Fibroblast of lung (primary cell): Measurements from ENCODE around the gene DIS3L2. TPM values are rescaled to one million over a fixed set of nuclear protein-coding genes. Genes with fewer than 3 reads are reported as not detected.
A peak's percentile ranks its signal among the peaks of the same experiment; 100 is the strongest.
"Not testable (repeated sequence)": the region's sequence is repeated elsewhere in the genome, so short reads cannot be mapped to it uniquely, and the experiment has no call there.

Experiments used
- DNase-seq, 2 donors: peaks; one replicate each; pipeline versions ENCODE4 v3.0.0 to v3.0.0-alpha.2; 2010; ENCODE audit warnings: low read depth in 2 of 2
- H2AFZ ChIP-seq: 2 replicates; pipeline ENCODE4 v1.5.1; 2012; ENCODE audit warnings: low read length, control low read depth, inconsistent platforms
- H3K27ac ChIP-seq: 2 replicates; pipeline ENCODE4 v1.5.1; 2011; ENCODE audit warnings: low read length, control low read depth; ENCODE audit not compliant: insufficient read depth
- H3K27me3 ChIP-seq: 2 replicates; pipeline ENCODE4 v1.5.1; 2011; ENCODE audit warnings: mild to moderate bottlenecking, low read length; ENCODE audit not compliant: control insufficient read depth, insufficient read depth
- H3K36me3 ChIP-seq: 2 replicates; pipeline ENCODE4 v1.5.1; 2011; ENCODE audit warnings: low read length; ENCODE audit not compliant: control insufficient read depth, insufficient read depth
- H3K4me1 ChIP-seq: 2 replicates; pipeline ENCODE4 v1.5.1; 2011; ENCODE audit warnings: low read length; ENCODE audit not compliant: control insufficient read depth, insufficient read depth; ENCODE audit errors: extremely low read depth
- H3K4me2 ChIP-seq: 2 replicates; pipeline ENCODE4 v1.5.1; 2011; ENCODE audit warnings: low read length, control low read depth; ENCODE audit not compliant: insufficient read depth; ENCODE audit errors: extremely low read depth
- H3K4me3 ChIP-seq, 4 experiments: fragments of 200-600 bp in 1 of 4; sonication (generic) in 1 of 4; replicated peaks in 1 of 4; 2 replicates each; pipeline ENCODE4 v1.5.1; 2011 to 2016; ENCODE audit warnings: low read length in 4 of 4, low read depth in 3 of 4, mild to moderate bottlenecking in 3 of 4, control low read depth in 2 of 4, inconsistent platforms in 1 of 4, mixed read lengths in 1 of 4; ENCODE audit not compliant: insufficient read depth in 1 of 4; ENCODE audit errors: control extremely low read depth in 1 of 4
- H3K79me2 ChIP-seq: 2 replicates; pipeline ENCODE4 v1.5.1; 2012; ENCODE audit warnings: mild to moderate bottlenecking, low read length, inconsistent platforms; ENCODE audit not compliant: control insufficient read depth, insufficient read depth
- H3K9ac ChIP-seq: 2 replicates; pipeline ENCODE4 v1.5.1; 2011; ENCODE audit warnings: mild to moderate bottlenecking, low read length, control low read depth; ENCODE audit not compliant: insufficient read depth
- H3K9me3 ChIP-seq: 2 replicates; pipeline ENCODE4 v1.5.1; 2012; ENCODE audit warnings: low read depth, low read length; ENCODE audit not compliant: control insufficient read depth, insufficient read depth
- H4K20me1 ChIP-seq: 2 replicates; pipeline ENCODE4 v1.5.1; 2011; ENCODE audit warnings: low read length; ENCODE audit not compliant: control insufficient read depth, insufficient read depth; ENCODE audit errors: extremely low read depth
- EZH2 ChIP-seq: IDR thresholded peaks from 2 replicates; pipeline ENCODE4 v1.5.1; 2012; ENCODE audit warnings: low read length, control low read depth, mild to moderate bottlenecking; ENCODE audit errors: missing control alignments
- polyA plus RNA-seq, 2 donors: library from polyadenylated mRNA; depleted of rRNA in 1 of 2; stranded (reverse) in 1 of 2; unstranded in 1 of 2; fragments of >200 nt; gene quantifications; 2 replicates each; pipeline ENCODE4 v1.2.1, GENCODE V29; 2011 to 2012; ENCODE audit warnings: missing spikeins in 1 of 2
- total RNA-seq: library from RNA; depleted of rRNA; stranded (reverse); fragments of >200 nt; gene quantifications from 2 replicates; pipeline ENCODE4 v1.2.1, GENCODE V29; 2014
- TF ChIP-seq, protein P1 (sequence below), 2 donors: IDR thresholded peaks in 1 of 2; conservative IDR thresholded peaks in 1 of 2; 1 replicate in 1 of 2; 2 replicates in 1 of 2; pipeline ENCODE4 v1.5.1; 2011 to 2012; ENCODE audit warnings: low read length in 2 of 2, control low read depth in 1 of 2, inconsistent platforms in 1 of 2, low read depth in 1 of 2, mild to moderate bottlenecking in 1 of 2

The DIS3L2 gene
- total and polyA plus RNA-seq, 2 donors (not counting 1 experiment from before 2014, with no cell fraction given), result 5.2 to 15.2 TPM

GRCh38 chr2:232028631-232029030, 67.1 kb downstream of the DIS3L2 start:
- DNase-seq, result peak; percentile 42 to 91
- H3K4me3 ChIP-seq, result no peak overlapping the region
- H2AFZ ChIP-seq, result no peak overlapping the region
- H3K27ac ChIP-seq, result no peak overlapping the region
- H3K9ac ChIP-seq, result no peak overlapping the region
- H3K27me3 ChIP-seq, result no peaks in the 10 kb centered on the region
- H3K4me1 ChIP-seq, result peaks cover 4% of the 10 kb centered on the region
- no peaks in the 10 kb centered on the region for H4K20me1 ChIP-seq
- TF ChIP-seq, protein P1, sequence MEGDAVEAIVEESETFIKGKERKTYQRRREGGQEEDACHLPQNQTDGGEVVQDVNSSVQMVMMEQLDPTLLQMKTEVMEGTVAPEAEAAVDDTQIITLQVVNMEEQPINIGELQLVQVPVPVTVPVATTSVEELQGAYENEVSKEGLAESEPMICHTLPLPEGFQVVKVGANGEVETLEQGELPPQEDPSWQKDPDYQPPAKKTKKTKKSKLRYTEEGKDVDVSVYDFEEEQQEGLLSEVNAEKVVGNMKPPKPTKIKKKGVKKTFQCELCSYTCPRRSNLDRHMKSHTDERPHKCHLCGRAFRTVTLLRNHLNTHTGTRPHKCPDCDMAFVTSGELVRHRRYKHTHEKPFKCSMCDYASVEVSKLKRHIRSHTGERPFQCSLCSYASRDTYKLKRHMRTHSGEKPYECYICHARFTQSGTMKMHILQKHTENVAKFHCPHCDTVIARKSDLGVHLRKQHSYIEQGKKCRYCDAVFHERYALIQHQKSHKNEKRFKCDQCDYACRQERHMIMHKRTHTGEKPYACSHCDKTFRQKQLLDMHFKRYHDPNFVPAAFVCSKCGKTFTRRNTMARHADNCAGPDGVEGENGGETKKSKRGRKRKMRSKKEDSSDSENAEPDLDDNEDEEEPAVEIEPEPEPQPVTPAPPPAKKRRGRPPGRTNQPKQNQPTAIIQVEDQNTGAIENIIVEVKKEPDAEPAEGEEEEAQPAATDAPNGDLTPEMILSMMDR (conservative IDR thresholded peaks at IDR 0.05 in 1 of 2, IDR thresholded peaks at IDR 0.05 in 1 of 2; ENCODE audit: low read depth in 1 of 2, low read length in 2 of 2), result no peak
- H3K36me3 ChIP-seq, result peaks cover 2% of the 10 kb centered on the region
- H3K9me3 ChIP-seq, result no peaks in the 10 kb centered on the region
- H3K4me2 ChIP-seq, result no peak overlapping the region
- no peaks in the 10 kb centered on the region for H3K79me2 ChIP-seq

DNA sequence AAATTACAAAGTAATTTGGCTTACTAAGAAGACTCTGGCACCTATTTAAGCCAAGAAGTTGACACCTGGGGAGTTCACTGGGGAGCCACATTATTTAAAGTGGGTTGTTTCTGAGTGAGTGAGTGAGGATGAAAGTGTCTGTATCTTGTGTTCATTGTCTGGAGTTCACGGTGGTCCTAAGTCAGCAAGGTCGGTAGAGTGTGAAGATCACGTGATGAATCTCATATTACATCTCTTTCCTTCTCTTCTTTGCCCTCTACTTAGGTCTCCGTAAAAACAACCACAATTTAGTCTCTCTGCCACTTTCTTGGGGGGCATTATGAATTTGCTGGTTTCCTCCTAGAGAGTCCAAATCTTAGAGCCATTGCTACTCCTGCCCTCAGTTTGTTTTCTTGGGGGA, 67.8 kb downstream of the DIS3L2 start:
- no peak overlapping the region for H3K4me3 ChIP-seq
- no peaks in the 10 kb centered on the region for H4K20me1 ChIP-seq
- H2AFZ ChIP-seq, result no peak overlapping the region
- TF ChIP-seq EZH2, result no peak
- TF ChIP-seq, protein P1 (conservative IDR thresholded peaks at IDR 0.05 in 1 of 2, IDR thresholded peaks at IDR 0.05 in 1 of 2; ENCODE audit: low read depth in 1 of 2, low read length in 2 of 2), result no peak
- no peak overlapping the region for H3K4me2 ChIP-seq
- peaks cover 2% of the 10 kb centered on the region for H3K36me3 ChIP-seq
- peaks cover 4% of the 10 kb centered on the region for H3K4me1 ChIP-seq
- no peaks in the 10 kb centered on the region for H3K9me3 ChIP-seq
- no peak overlapping the region for H3K9ac ChIP-seq
- no peaks in the 10 kb centered on the region for H3K79me2 ChIP-seq
- H3K27ac ChIP-seq, result no peak overlapping the region
- no peaks in the 10 kb centered on the region for H3K27me3 ChIP-seq
- no peak for DNase-seq

DNA sequence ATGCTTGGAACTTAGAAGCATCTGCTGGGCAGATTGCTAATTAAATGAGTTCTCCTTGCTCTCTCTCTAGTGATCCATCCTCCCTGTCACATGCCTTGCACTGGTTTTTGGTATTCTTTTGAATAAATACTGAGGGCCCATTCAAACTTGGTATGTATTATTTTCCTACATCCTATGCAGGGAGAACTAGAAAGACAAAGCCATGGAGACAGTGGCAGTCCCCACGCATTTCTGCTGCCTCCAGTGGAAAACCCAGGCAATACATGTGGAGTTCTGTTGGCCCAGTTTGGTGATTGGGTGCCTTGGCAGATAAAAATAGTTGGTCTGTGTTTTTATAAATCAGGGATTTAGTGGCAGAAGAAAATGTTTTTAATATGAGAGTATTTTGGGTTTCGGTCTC, 68.7 kb downstream of the DIS3L2 start:
- no peak for DNase-seq
- TF ChIP-seq, protein P1 (conservative IDR thresholded peaks at IDR 0.05 in 1 of 2, IDR thresholded peaks at IDR 0.05 in 1 of 2; ENCODE audit: low read depth in 1 of 2, low read length in 2 of 2), result peak in 1 of 2 donors; percentile 18
- no peak for TF ChIP-seq EZH2
- Histone ChIP-seq H3K4me1 (peaks cover 4% of the 10 kb centered on the region), H3K36me3 (peaks cover 2% of the 10 kb centered on the region), H3K9me3 (no peaks in the 10 kb centered on the region), H3K79me2 (no peaks in the 10 kb centered on the region), H4K20me1 (no peaks in the 10 kb centered on the region), H2AFZ (no peak overlapping the region), H3K4me2 (no peak overlapping the region), H3K9ac (no peak overlapping the region), H3K27ac (no peak overlapping the region), H3K4me3 (no peak overlapping the region), H3K27me3 (no peaks in the 10 kb centered on the region)

- not testable (repeated sequence) for H3K27me3 ChIP-seq, H3K79me2 ChIP-seq, H3K4me3 ChIP-seq, H3K9me3 ChIP-seq, DNase-seq, H3K36me3 ChIP-seq, H3K27ac ChIP-seq, H4K20me1 ChIP-seq, H3K4me2 ChIP-seq, H3K9ac ChIP-seq, H2AFZ ChIP-seq, H3K4me1 ChIP-seq
Measured at GRCh38 chr2:232035292-232035691, 73.8 kb downstream of the DIS3L2 start.

- not testable (repeated sequence) for DNase-seq, H3K4me3 ChIP-seq, H2AFZ ChIP-seq, H4K20me1 ChIP-seq, H3K9ac ChIP-seq, H3K36me3 ChIP-seq, H3K79me2 ChIP-seq, H3K4me2 ChIP-seq, H3K9me3 ChIP-seq, H3K27ac ChIP-seq, H3K4me1 ChIP-seq, H3K27me3 ChIP-seq
Measured at GRCh38 chr2:232036876-232037275, 75.4 kb downstream of the DIS3L2 start.
